Peyer's patch (tissue), 4 donors: ENCODE results near the gene JAM3.

ENCODE experiments used
- POLR2A ChIP-seq, 2 donors: fragments of 450-650 bp; IDR thresholded peaks; one replicate each; pipeline ENCODE4 v1.5.1; 2017; ENCODE audit warnings: antibody characterized with exemption in 2 of 2, mild to moderate bottlenecking in 2 of 2, moderate library complexity in 2 of 2
- TF ChIP-seq, protein P1 (sequence below), 6 experiments: fragments of 450-650 bp in 4 of 6; fragments of 200-600 bp in 2 of 6; sonication (generic) in 1 of 6; IDR thresholded peaks; one replicate each; pipeline ENCODE4 v1.5.1; 2017 to 2019; ENCODE audit warnings: antibody characterized with exemption in 6 of 6, mild to moderate bottlenecking in 3 of 6, moderate library complexity in 1 of 6

DNA sequence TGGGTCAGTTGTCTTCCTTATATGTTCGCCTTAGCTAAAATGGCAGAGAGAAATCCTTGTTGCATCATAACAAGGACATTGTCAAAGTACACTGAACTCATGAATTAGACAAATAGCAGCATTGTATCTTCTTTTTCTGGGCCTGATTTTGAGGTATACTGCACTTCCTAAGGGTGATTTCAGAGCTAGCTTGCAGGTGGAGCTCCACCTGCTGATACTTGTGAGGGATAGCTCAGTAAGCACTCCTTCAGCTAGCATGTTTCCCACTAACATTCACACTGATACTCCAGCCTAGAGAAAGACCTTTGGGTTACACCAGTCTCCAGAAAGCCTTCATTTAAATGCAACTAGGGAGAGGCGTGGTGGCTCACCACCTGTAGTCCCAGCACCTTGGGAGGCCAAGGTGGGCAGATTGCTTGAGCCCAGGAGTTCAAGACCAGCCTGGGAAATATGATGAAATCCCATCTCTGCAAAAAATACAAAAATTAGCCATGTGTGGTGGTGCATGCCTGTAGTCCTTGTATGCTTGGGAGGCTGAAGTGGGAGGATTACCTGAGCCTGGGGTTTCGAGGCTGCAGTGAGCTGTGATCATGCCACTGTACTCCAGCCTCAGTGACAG, 29.8 kb downstream of the JAM3 start:
- no peak for TF ChIP-seq POLR2A (IDR thresholded peaks at IDR 0.05)
- TF ChIP-seq, protein P1, sequence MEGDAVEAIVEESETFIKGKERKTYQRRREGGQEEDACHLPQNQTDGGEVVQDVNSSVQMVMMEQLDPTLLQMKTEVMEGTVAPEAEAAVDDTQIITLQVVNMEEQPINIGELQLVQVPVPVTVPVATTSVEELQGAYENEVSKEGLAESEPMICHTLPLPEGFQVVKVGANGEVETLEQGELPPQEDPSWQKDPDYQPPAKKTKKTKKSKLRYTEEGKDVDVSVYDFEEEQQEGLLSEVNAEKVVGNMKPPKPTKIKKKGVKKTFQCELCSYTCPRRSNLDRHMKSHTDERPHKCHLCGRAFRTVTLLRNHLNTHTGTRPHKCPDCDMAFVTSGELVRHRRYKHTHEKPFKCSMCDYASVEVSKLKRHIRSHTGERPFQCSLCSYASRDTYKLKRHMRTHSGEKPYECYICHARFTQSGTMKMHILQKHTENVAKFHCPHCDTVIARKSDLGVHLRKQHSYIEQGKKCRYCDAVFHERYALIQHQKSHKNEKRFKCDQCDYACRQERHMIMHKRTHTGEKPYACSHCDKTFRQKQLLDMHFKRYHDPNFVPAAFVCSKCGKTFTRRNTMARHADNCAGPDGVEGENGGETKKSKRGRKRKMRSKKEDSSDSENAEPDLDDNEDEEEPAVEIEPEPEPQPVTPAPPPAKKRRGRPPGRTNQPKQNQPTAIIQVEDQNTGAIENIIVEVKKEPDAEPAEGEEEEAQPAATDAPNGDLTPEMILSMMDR (IDR thresholded peaks at IDR 0.05): peak in 4 of 6 experiments; percentile 18 to 26 (median 22)
